Keratinocyte (primary cell): ENCODE results near the gene CYP2U1. TPM values are rescaled to one million over a fixed set of nuclear protein-coding genes. Genes with fewer than 3 reads are reported as not detected.

Source experiments
- DNase-seq: peaks from one replicate; pipeline ENCODE4 v3.0.0-alpha.2; 2011; ENCODE audit warnings: low read depth, missing footprints, low spot score
- FAIRE-seq: peaks from 2 replicates; lab custom pipeline; 2011; peaks lifted over from hg19 to GRCh38; lab: Jason Lieb, UNC
- H2AFZ ChIP-seq: 2 replicates; pipeline ENCODE4 v1.6.0; 2012; ENCODE audit warnings: low read length, control low read depth, inconsistent platforms; ENCODE audit not compliant: control insufficient read depth
- H3K27ac ChIP-seq: 2 replicates; pipeline ENCODE4 v1.5.1; 2011; ENCODE audit warnings: low read length; ENCODE audit not compliant: control insufficient read depth, insufficient read depth
- H3K27me3 ChIP-seq: 3 replicates; pipeline ENCODE4 v1.6.0; 2011; ENCODE audit warnings: low read length; ENCODE audit not compliant: control insufficient read depth, insufficient read depth; ENCODE audit errors: extremely low read depth
- H3K36me3 ChIP-seq, 2 experiments: 2 replicates in 1 of 2; 3 replicates in 1 of 2; pipeline ENCODE4 v1.5.1; 2011; ENCODE audit warnings: low read length in 2 of 2, mild to moderate bottlenecking in 1 of 2; ENCODE audit not compliant: control insufficient read depth in 2 of 2, insufficient read depth in 2 of 2; ENCODE audit errors: extremely low read depth in 1 of 2
- H3K4me1 ChIP-seq: 3 replicates; pipeline ENCODE4 v1.5.1; 2011; ENCODE audit warnings: low read length; ENCODE audit not compliant: control insufficient read depth, insufficient read depth; ENCODE audit errors: extremely low read depth
- H3K4me2 ChIP-seq: 3 replicates; pipeline ENCODE4 v1.6.0; 2011; ENCODE audit warnings: low read depth, low read length; ENCODE audit not compliant: control insufficient read depth, insufficient read depth; ENCODE audit errors: extremely low read depth
- H3K4me3 ChIP-seq, 3 experiments: fragments of 200-600 bp in 1 of 3; sonication (generic) in 1 of 3; 2 replicates in 2 of 3; 3 replicates in 1 of 3; pipeline ENCODE4 v1.5.1; 2011 to 2016; ENCODE audit warnings: low read length in 3 of 3, mild to moderate bottlenecking in 3 of 3, control low read depth in 2 of 3, inconsistent platforms in 1 of 3, low read depth in 1 of 3, mixed read lengths in 1 of 3, mixed run types in 1 of 3, moderate library complexity in 1 of 3; ENCODE audit not compliant: control insufficient read depth in 2 of 3, insufficient read depth in 2 of 3; ENCODE audit errors: extremely low read depth in 1 of 3
- H3K79me2 ChIP-seq: 2 replicates; pipeline ENCODE4 v1.6.0; 2012; ENCODE audit warnings: low read length; ENCODE audit not compliant: control insufficient read depth, insufficient read depth
- H3K9ac ChIP-seq: 3 replicates; pipeline ENCODE4 v1.6.0; 2011; ENCODE audit warnings: low read length; ENCODE audit not compliant: control insufficient read depth, insufficient read depth; ENCODE audit errors: extremely low read depth
- H3K9me1 ChIP-seq: 3 replicates; pipeline ENCODE4 v1.6.0; 2011; ENCODE audit warnings: low read length; ENCODE audit not compliant: control insufficient read depth, insufficient read depth; ENCODE audit errors: extremely low read depth
- H3K9me3 ChIP-seq: 2 replicates; pipeline ENCODE4 v1.5.1; 2012; ENCODE audit warnings: low read depth, low read length; ENCODE audit not compliant: control insufficient read depth
- H4K20me1 ChIP-seq: 3 replicates; pipeline ENCODE4 v1.6.0; 2011; ENCODE audit warnings: low read length; ENCODE audit not compliant: control insufficient read depth, insufficient read depth; ENCODE audit errors: extremely low read depth
- EZH2 ChIP-seq: IDR thresholded peaks from one replicate; pipeline ENCODE4 v1.6.1; 2012; ENCODE audit warnings: inconsistent platforms, mild to moderate bottlenecking, low read length, moderate library complexity
- dilution Hi-C: fragments of 300-500 bp; cut with MboI; formaldehyde crosslinking; loops from one replicate; pipeline ENCODE4 v1.7.0; 2020; ENCODE audit warnings: low sequenced_read_pairs; ENCODE audit not compliant: extremely low pct_ligation_motif_present
- polyA plus RNA-seq, 5 experiments: library from polyadenylated mRNA; depleted of rRNA in 3 of 5; stranded (reverse) in 3 of 5; stranded (forward) in 1 of 5; unstranded in 1 of 5; fragments of >200 nt; gene quantifications; 1 replicate in 1 of 5; 2 replicates in 3 of 5; 3 replicates in 1 of 5; pipeline versions ENCODE4 v1.2.1 to v1.2.3, GENCODE V29; 2011 to 2012; ENCODE audit warnings: missing spikeins in 2 of 5, low read depth in 1 of 5, low replicate concordance in 1 of 5
- TF ChIP-seq, protein P1 (sequence below), 3 experiments: IDR thresholded peaks in 1 of 3; conservative IDR thresholded peaks in 1 of 3; optimal IDR thresholded peaks in 1 of 3; 2 replicates in 2 of 3; 3 replicates in 1 of 3; pipeline versions ENCODE3 to v1.5.1; 2011; ENCODE audit warnings: low read length in 3 of 3, mild to moderate bottlenecking in 3 of 3, moderate library complexity in 2 of 3, control low read depth in 1 of 3, inconsistent platforms in 1 of 3; ENCODE audit not compliant: insufficient read depth in 2 of 3; ENCODE audit errors: extremely low read depth in 1 of 3

CYP2U1 gene
- polyA plus RNA-seq, 1 donor (not counting 4 experiments of a cell fraction or from before 2014, with no cell fraction given): 3.4 TPM

GRCh38 chr4:107937040-107937439 is 5.7 kb downstream of the CYP2U1 start:
- Histone ChIP-seq H3K79me2 (no peaks in the 10 kb centered on the region), H3K27me3 (peaks cover 2% of the 10 kb centered on the region), H2AFZ (no peak overlapping the region), H3K9ac (no peak overlapping the region), H3K36me3 (no peaks in the 10 kb centered on the region), H3K27ac (no peak overlapping the region), H3K4me1 (peaks cover 8% of the 10 kb centered on the region), H3K4me3 (no peak overlapping the region), H4K20me1 (no peaks in the 10 kb centered on the region), H3K9me1 (no peaks in the 10 kb centered on the region), H3K9me3 (no peaks in the 10 kb centered on the region), H3K4me2 (no peak overlapping the region)
- no peak for TF ChIP-seq EZH2
- TF ChIP-seq, protein P1, sequence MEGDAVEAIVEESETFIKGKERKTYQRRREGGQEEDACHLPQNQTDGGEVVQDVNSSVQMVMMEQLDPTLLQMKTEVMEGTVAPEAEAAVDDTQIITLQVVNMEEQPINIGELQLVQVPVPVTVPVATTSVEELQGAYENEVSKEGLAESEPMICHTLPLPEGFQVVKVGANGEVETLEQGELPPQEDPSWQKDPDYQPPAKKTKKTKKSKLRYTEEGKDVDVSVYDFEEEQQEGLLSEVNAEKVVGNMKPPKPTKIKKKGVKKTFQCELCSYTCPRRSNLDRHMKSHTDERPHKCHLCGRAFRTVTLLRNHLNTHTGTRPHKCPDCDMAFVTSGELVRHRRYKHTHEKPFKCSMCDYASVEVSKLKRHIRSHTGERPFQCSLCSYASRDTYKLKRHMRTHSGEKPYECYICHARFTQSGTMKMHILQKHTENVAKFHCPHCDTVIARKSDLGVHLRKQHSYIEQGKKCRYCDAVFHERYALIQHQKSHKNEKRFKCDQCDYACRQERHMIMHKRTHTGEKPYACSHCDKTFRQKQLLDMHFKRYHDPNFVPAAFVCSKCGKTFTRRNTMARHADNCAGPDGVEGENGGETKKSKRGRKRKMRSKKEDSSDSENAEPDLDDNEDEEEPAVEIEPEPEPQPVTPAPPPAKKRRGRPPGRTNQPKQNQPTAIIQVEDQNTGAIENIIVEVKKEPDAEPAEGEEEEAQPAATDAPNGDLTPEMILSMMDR (optimal IDR thresholded peaks at IDR 0.05 in 1 of 3, IDR thresholded peaks at IDR 0.05 in 1 of 3, conservative IDR thresholded peaks at IDR 0.05 in 1 of 3; ENCODE audit: extremely low read depth in 1 of 3, insufficient read depth in 2 of 3, low read length in 3 of 3): no peak
- DNase-seq (no peak), FAIRE-seq (no peak)
- dilution Hi-C loops: no loop called here

DNA sequence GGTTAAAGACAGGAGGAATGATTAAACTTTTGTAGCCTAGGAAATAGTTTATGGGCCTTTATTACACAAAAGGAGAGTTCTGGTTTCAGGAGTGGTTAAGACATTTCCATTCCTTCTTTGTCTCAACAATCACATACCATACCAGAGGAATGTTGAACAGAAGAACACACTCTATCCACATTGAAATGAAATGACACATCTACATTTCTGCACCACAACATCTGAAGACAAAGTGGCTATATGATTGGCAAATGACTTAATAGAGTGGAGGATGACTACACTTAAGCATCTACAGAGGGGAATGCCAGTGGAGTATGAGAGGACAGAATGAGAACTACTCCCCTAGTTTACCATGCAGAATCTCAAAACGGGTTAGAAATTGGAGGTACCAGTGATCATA is 8.0 kb downstream of the CYP2U1 start:
- no peak overlapping the region for H2AFZ ChIP-seq
- no peaks in the 10 kb centered on the region for H3K79me2 ChIP-seq
- dilution Hi-C loops: no loop called here
- no peaks in the 10 kb centered on the region for H3K36me3 ChIP-seq
- no peak overlapping the region for H3K27ac ChIP-seq
- no peak for TF ChIP-seq EZH2
- TF ChIP-seq, protein P1 (optimal IDR thresholded peaks at IDR 0.05 in 1 of 3, IDR thresholded peaks at IDR 0.05 in 1 of 3, conservative IDR thresholded peaks at IDR 0.05 in 1 of 3; ENCODE audit: extremely low read depth in 1 of 3, insufficient read depth in 2 of 3, low read length in 3 of 3): no peak
- H4K20me1 ChIP-seq: no peaks in the 10 kb centered on the region
- DNase-seq: peak; percentile 25
- H3K9ac ChIP-seq: no peak overlapping the region
- no peaks in the 10 kb centered on the region for H3K9me3 ChIP-seq
- no peak overlapping the region for H3K4me2 ChIP-seq
- H3K27me3 ChIP-seq: no peaks in the 10 kb centered on the region
- no peaks in the 10 kb centered on the region for H3K9me1 ChIP-seq
- H3K4me3 ChIP-seq: no peak overlapping the region
- peaks cover 5% of the 10 kb centered on the region for H3K4me1 ChIP-seq
- FAIRE-seq: peak; percentile 51
